ENCODE data around the gene MEIS3.
"Not testable (repeated sequence)": the region's sequence is repeated elsewhere in the genome, so short reads cannot be mapped to it uniquely, and the experiment has no call there.

The MEIS3 gene

DNA sequence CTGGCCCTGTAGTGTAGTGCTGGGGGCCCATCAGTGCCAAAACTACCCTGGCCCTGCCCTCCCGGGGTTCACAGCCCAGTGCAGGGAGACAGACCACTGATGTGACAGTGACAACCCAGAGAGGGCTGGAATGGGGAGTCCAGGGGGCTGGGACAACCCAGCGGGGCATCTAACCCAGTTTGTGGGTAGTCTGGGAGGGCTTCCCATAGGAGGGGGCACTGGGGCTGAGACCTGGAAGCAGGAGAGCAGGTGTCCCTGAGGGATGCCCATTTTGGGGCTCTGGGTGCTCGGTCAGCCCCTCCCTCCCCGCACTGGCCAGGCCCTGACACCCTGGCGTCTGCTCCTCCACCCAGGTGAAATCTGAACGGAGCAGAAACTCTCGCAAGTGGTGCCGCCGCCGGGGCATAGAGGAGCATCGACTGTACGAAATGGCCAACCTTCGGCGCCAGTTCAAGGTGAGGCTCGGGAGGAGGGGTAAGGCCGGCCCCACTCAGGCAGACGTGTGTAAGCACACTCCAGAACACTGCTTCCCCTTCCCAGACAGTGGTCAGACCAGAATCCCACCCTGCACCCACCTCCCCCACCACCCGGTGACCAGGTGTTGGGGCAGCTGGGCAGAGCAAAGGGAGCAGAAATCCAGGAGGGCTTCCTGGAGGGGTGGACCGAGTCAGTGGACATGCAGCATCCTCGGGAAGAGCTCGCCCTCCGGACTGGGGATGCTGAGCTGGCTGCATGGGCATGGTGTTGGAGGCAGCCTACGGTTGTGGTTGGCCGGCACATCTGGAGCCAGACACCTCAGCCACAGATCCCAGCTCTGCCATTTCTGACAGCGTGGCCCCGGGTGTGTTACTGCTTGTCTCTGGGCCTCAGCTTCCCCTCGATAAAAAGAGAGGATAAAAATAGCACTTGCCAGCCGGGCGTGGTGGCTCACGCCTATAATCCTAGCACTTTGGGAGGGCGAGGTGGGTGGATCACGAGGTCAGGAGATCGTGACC, 45.8 kb downstream of the MEIS3 start:
- FAIRE-seq: no peak
- DNase-seq (ENCODE audit: extremely low spot score, insufficient read length, low read depth): no peak

DNA sequence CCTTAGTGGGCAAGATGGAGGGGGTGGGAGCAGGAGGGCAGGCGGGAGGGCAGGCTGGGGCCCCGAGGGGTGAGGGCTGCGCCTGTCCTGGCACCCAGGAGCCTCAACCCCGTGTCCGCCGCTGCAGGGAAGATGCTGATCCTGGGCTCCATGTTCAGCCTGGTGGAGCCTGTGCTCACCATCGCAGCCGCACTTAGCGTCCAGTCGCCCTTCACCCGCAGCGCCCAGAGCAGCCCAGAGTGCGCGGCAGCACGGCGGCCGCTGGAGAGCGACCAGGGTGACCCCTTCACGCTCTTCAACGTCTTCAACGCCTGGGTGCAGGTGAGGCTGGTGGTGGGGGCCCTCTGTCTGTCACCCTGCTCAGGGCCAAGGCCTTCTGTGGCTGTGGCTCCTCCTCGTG, 46.7 kb downstream of the MEIS3 start:
- FAIRE-seq (no peak), DNase-seq (ENCODE audit: extremely low spot score, insufficient read length, low read depth) (no peak)

DNA sequence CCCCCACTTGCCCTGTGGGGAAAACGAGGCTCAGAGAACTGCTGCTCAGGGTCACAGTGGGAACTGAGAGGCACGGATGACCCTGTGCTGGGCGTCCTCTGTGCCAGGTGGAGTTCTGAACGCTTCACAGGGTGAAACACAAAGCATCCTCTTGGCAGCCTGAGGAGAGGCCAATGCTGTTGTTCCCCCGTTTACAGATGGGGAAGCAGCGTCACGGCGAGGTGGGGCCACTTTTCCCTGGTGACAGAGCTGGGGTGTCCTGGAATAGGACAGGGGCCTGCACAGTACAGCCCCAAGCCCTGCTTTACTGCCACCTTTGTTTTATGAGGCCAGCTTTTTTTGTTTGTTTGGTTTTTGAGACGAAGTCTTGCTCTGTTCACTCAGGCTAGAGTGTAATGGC, 48.1 kb downstream of the MEIS3 start:
- DNase-seq (ENCODE audit: extremely low spot score, insufficient read length, low read depth): no peak
- FAIRE-seq: no peak

DNA sequence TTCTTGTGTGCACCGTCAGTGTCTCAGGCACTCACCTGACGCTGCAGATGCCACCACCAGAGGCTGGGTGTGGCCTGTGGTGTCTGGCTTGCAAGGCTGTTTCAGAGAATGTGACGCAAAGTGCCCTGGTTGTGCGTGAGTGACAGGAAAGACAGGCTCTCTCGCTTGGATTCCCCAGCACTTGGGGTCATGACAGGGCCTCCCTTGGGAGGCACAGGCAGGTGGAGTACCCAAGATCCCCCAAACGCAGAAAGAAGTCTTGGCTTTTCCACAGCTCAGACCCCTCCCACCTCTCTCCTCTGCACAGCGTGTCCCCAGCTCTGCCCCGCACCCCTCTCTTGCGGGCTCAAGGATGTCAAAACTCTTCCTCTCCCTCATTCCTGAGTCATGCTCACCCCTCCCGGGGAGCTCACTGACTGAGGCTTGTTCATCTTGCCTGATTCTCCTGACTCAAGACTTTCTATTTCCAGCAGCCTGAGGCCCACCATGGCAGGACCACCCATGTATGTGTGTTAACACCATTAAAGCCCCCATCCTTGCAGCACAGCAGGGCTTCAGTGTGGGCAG, 49.2 kb downstream of the MEIS3 start:
- FAIRE-seq (no peak), DNase-seq (ENCODE audit: extremely low spot score, insufficient read length, low read depth) (no peak)

DNA sequence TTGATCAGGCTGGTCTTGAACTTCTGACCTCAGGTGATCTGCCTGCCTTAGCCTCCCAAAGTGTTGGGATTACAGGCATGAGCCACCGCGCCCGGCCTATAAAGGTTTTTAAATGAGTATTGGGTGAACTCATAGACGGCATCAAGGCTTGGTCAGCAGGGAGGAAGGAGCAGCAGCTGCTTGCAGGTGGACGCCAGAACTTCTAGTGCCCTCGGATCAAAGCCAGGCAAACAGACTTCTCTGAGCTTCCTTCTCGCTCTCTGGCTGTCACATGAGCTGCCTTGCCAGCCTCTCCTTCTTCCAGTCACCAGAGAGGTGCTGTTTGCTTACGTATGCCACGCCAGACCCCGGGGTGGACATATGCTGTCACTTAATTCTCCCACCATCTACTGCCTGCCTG, 53.9 kb downstream of the MEIS3 start:
- not testable (repeated sequence) for DNase-seq (ENCODE audit: extremely low spot score, insufficient read length, low read depth); FAIRE-seq

DNA sequence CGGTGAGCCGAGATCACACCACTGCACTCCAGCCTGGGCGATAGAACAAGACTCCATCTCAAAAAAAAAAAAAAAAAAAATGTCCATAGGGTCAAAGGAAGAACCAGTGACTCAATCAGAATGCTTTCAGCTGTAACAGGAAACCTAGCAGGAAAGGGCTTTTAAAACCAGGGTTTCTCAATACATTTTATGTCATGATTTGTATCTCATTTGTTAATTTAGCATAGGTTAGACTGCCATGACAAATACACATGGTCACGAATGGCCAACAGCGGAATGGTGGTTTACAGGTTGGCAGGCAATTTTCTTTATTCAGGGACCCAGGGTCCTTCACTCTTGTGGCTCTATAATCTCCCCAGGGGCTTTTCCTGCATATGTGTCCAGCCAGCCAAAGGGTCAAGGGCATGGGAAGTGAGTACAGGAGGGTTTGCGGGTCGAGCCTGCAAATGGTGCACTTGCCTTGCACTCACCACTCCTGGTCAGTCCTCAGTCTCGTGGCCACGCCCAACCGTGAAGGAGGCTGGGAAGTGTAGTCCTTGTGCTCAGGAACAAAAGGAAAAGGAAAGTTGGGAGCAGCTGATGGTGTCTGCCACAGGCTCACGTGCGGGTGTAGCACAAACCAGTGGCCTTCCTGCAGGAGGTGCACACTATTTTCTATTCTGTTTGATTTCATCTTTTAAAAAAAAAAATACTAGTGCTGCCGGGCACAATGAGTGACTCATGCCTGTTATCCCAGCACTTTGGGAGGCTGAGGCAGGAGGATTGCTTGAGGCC, 55.4 kb downstream of the MEIS3 start:
- no peak for DNase-seq (ENCODE audit: extremely low spot score, insufficient read length, low read depth)
- no peak for FAIRE-seq

DNA sequence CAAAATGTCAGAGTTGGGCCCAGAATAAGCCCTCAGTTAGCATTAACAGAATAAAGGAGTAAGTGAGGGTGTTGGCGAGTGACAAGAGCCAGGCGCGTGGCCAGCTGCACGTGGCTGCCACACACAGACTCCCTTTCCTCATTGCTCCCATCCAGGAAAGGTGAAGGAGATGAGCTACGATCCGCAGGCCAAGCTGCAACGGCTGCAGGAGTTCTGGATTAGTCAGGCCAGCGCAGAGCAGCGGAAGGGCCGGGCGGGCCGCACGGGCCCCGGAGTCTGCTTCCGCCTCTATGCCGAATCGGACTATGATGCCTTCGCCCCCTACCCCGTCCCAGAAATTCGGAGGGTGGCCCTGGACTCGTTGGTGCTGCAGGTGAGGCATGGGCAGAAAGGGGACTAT, 57.0 kb downstream of the MEIS3 start:
- DNase-seq (ENCODE audit: extremely low spot score, insufficient read length, low read depth): no peak
- no peak for FAIRE-seq

DNA sequence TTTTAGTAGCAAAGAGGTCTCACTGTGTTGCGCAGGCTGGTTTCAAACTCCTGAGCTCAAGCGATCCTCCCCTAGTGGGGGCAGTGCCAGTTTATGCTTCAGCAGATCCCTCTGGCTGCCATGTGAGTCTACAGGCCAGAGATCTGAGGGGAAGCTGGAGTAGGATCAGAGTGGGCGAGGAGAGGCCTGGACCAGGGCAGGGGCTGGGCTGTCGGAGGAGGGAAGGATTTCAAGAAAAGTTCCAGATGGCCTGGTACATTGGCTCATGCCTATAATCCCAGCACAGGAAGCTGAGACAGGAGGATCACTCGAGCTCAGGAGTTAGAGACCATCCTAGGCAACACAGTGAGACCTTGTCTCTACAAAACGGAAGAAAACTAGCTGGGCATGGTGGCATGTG, 60.4 kb downstream of the MEIS3 start:
- no peak for DNase-seq (ENCODE audit: extremely low spot score, insufficient read length, low read depth)
- FAIRE-seq: no peak

DNA sequence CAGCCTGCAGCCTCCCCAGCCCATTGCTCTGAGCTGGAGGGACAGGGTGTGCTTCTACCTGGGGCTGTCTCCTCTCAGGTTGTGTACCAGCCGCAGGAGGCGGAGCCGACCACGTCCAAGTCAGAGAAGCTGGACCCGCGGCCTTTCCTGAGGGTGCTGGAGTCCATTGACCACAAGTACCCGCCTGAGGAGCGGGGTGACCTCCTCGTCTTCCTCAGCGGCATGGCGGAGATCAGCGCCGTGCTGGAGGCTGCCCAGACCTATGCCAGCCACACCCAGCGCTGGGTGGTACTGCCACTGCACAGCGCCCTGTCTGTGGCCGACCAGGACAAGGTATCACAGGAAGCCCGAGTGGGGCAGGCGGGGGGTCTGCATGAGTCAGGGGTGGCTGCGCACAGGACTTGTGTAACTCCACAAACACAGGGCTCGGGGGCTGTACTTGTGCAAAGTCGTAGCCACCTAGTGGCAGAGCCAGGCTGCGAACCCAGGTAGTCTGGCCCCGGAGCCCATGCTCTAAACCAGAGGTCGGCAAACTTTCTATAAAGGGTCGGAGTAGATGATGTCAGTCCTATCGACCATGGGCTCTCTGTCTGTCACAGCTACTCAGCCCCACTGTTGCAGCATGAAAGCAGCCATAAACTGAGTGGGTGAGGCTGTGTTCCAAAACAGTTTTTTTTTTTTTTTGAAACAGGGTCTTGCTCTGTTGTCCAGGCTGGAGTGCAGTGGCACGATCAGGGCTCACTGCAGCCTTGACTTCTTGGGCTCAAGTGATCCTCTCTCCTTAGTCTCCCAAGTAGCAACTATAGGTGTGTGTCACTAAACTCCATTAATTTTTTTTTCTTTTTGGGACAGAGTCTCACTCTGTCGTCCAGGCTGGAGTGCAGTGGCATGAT, 61.3 kb downstream of the MEIS3 start:
- DNase-seq (ENCODE audit: extremely low spot score, insufficient read length, low read depth): no peak
- FAIRE-seq: no peak

DNA sequence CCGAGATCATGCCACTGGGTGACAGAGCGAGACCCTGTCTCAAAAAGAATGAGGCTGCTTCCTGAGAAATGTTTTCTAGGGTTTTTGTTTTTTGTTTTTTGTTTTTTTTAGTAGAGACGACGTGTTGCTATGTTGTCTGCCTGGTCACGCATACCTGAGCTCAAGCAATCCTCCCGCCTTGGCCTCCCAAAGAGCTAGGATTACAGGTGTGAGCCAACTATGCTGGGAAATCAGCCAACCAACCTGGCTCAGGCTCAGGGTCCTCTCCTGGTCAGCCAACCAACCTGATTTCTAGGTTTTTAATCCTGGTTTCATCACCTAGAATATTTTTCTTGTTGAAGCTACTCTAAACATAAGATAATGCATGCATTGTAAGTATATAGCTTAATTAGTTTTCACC, 62.4 kb downstream of the MEIS3 start:
- no peak for DNase-seq (ENCODE audit: extremely low spot score, insufficient read length, low read depth)
- FAIRE-seq: no peak

DNA sequence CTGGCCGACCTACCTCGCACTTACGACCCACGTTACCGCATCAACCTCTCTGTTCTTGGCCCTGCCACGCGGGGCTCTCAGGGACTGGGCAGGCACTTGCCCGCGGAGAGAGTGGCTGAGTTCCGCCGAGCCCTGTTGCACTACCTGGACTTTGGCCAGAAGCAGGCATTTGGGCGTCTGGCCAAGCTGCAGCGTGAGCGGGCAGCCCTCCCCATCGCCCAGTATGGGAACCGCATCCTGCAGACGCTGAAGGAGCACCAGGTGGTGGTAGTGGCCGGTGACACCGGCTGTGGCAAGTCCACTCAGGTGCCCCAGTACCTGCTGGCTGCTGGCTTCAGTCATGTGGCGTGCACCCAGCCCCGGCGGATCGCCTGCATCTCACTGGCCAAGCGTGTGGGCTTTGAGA, 66.0 kb downstream of the MEIS3 start:
- DNase-seq (ENCODE audit: extremely low spot score, insufficient read length, low read depth) (no peak), FAIRE-seq (no peak)
